ENCODE measurements around the gene MYOF. TPM values are rescaled to one million over a fixed set of nuclear protein-coding genes. Genes with fewer than 3 reads are reported as not detected.

MYOF gene
- total RNA-seq, 2 donors from 2014 or later = 21.1 to 25.7 TPM

DNA sequence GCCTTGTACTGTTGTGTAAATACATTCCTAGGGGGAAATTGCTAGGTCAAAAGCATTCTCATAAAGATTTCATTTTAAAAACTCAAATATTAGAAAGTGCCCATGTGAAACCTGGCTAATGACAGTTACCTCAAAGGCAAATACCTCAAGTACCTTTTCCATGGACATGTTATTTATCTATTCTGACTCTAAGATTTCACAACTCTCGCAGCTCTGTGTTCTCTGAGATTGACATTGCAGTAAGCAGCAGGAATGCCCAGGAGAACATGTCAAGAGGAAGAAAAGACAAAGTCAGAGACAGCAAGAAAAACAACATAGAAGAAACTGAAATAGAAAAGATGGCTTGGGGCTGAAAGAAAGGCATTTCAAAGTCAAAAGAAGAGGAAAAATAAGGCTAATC is 221.0 kb downstream of the MYOF start:
- 43 to 64% methylated on average over 1 of the region's 1 CpG for WGBS, 2 donors
- ATAC-seq = no peak
- H3K27ac ChIP-seq = no peak overlapping the region
- no peak overlapping the region for H3K4me3 ChIP-seq
- no peaks in the 10 kb centered on the region for H3K9me3 ChIP-seq
- DNase-seq = no peak
- H3K4me1 ChIP-seq = no peaks in the 10 kb centered on the region
- TF ChIP-seq POLR2A (IDR thresholded peaks at IDR 0.05) = no peak
- TF ChIP-seq, protein P1, sequence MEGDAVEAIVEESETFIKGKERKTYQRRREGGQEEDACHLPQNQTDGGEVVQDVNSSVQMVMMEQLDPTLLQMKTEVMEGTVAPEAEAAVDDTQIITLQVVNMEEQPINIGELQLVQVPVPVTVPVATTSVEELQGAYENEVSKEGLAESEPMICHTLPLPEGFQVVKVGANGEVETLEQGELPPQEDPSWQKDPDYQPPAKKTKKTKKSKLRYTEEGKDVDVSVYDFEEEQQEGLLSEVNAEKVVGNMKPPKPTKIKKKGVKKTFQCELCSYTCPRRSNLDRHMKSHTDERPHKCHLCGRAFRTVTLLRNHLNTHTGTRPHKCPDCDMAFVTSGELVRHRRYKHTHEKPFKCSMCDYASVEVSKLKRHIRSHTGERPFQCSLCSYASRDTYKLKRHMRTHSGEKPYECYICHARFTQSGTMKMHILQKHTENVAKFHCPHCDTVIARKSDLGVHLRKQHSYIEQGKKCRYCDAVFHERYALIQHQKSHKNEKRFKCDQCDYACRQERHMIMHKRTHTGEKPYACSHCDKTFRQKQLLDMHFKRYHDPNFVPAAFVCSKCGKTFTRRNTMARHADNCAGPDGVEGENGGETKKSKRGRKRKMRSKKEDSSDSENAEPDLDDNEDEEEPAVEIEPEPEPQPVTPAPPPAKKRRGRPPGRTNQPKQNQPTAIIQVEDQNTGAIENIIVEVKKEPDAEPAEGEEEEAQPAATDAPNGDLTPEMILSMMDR (IDR thresholded peaks at IDR 0.05) = no peak
- no peaks in the 10 kb centered on the region for H3K36me3 ChIP-seq (replicated peaks in 1 of 2; ENCODE audit: insufficient read depth in 1 of 2, low read depth in 2 of 2)
- no peaks in the 10 kb centered on the region for H3K27me3 ChIP-seq
- intact Hi-C loops (cut with DNase I) = no loop called here

DNA sequence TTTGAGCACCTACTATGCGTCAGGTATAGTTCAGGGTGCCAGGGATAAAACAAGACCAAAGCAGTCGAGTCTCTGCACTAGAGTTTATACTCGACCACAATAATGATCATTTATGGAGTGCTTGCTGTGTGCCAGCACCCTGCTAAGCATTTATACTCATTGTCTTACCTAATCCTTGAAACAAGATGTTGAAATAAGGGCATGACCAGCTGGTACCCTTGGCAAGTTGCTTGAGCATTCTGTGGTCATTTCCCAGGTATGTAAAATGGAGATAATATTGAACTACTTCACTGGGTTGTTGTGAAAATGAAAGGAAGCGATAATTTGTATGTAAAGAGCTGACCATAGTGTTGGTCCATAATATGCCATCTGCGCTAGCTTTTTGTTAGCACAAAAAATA is 223.0 kb downstream of the MYOF start:
- no peak for ATAC-seq
- no peak overlapping the region for H3K4me3 ChIP-seq
- no peaks in the 10 kb centered on the region for H3K36me3 ChIP-seq (replicated peaks in 1 of 2; ENCODE audit: insufficient read depth in 1 of 2, low read depth in 2 of 2)
- no peaks in the 10 kb centered on the region for H3K27me3 ChIP-seq
- no peak overlapping the region for H3K27ac ChIP-seq
- intact Hi-C loops (cut with DNase I) = no loop called here
- DNase-seq = no peak
- WGBS, 2 donors = 71 to 73% methylated on average over 5 of the region's 5 CpGs
- no peaks in the 10 kb centered on the region for H3K9me3 ChIP-seq
- no peaks in the 10 kb centered on the region for H3K4me1 ChIP-seq
- no peak for TF ChIP-seq POLR2A (IDR thresholded peaks at IDR 0.05)
- TF ChIP-seq, protein P1 (IDR thresholded peaks at IDR 0.05) = no peak

Small RNA genes lying within 50 kb of the gene (small RNA-seq; reads per million reads assigned to genes)
- gene RNA5SP323 = not detected

Other genes with a start within 250 kb of the MYOF start
- not detected for gene CEP55, start 14.3 kb upstream of the MYOF start, total RNA-seq
- 1 to 10 TPM in 1 of 2 donors, under 1 TPM in 1; 0.78 to 2.3 TPM for gene FFAR4, start 84.3 kb upstream of the MYOF start, total RNA-seq
- gene RBP4, start 118.9 kb upstream of the MYOF start, total RNA-seq = 100 to 1,000 TPM in 1 of 2 donors, 10 to 100 TPM in 1; 22.1 to 136 TPM
- not detected for gene PDE6C, start 130.2 kb upstream of the MYOF start, total RNA-seq
- 10 to 100 TPM; 20.0 to 23.7 TPM for gene FRA10AC1, start 220.3 kb upstream of the MYOF start, total RNA-seq